B cell (primary cell): Measurements from ENCODE around the gene SGF29.

Source experiments
- CTCF ChIP-seq: fragments of 200-600 bp; IDR thresholded peaks from one replicate; pipeline ENCODE4 v1.8.0; 2022; ENCODE audit warnings: antibody characterized with exemption, mild to moderate bottlenecking
- EZH2 ChIP-seq: IDR thresholded peaks from 2 replicates; pipeline ENCODE4 v1.6.1; 2012; ENCODE audit warnings: borderline replicate concordance, low read depth, mild to moderate bottlenecking, moderate library complexity, low read length; ENCODE audit not compliant: insufficient read depth, poor library complexity, severe bottlenecking

GRCh38 chr16:28537964-28538732 lies 15.6 kb upstream of the SGF29 start:
- TF ChIP-seq CTCF (no peak), EZH2 (no peak)
